ACC112 (cell line): Measurements from ENCODE around the gene AGBL1.

Source experiments
- H2AFZ ChIP-seq: fragments of 200-600 bp; sonication (generic); one replicate; pipeline ENCODE4 v1.6.0; 2017; ENCODE audit warnings: antibody characterized with exemption, low read length; ENCODE audit not compliant: unreplicated experiment
- H3K27ac ChIP-seq: fragments of 200-600 bp; sonication (generic); 2 replicates; pipeline ENCODE4 v1.5.1; 2014; ENCODE audit warnings: low read depth, mild to moderate bottlenecking, antibody characterized with exemption, low read length, moderate library complexity
- H3K27me3 ChIP-seq: fragments of 200-600 bp; sonication (generic); 2 replicates; pipeline ENCODE4 v1.6.1; 2014; ENCODE audit warnings: mild to moderate bottlenecking, antibody characterized with exemption, low read length, moderate library complexity, mixed read lengths; ENCODE audit not compliant: insufficient read depth
- H3K36me3 ChIP-seq: fragments of 200-600 bp; sonication (generic); 2 replicates; pipeline ENCODE4 v1.6.1; 2016; ENCODE audit warnings: mild to moderate bottlenecking, antibody characterized with exemption, low read length, moderate library complexity, mixed read lengths; ENCODE audit not compliant: insufficient read depth
- H3K4me1 ChIP-seq: fragments of 200-600 bp; sonication (generic); one replicate; pipeline ENCODE4 v1.6.1; 2016; ENCODE audit warnings: low read length, mixed read lengths; ENCODE audit not compliant: insufficient read depth, unreplicated experiment, control insufficient read depth
- H3K4me3 ChIP-seq: fragments of 200-600 bp; sonication (generic); 2 replicates; pipeline ENCODE4 v1.5.1; 2014; ENCODE audit warnings: mild to moderate bottlenecking, low read depth, low read length
- H3K79me2 ChIP-seq: fragments of 200-600 bp; sonication (generic); one replicate; pipeline ENCODE4 v1.6.0; 2016; ENCODE audit warnings: low read length; ENCODE audit not compliant: control insufficient read depth, unreplicated experiment, insufficient read depth

Gene AGBL1

DNA sequence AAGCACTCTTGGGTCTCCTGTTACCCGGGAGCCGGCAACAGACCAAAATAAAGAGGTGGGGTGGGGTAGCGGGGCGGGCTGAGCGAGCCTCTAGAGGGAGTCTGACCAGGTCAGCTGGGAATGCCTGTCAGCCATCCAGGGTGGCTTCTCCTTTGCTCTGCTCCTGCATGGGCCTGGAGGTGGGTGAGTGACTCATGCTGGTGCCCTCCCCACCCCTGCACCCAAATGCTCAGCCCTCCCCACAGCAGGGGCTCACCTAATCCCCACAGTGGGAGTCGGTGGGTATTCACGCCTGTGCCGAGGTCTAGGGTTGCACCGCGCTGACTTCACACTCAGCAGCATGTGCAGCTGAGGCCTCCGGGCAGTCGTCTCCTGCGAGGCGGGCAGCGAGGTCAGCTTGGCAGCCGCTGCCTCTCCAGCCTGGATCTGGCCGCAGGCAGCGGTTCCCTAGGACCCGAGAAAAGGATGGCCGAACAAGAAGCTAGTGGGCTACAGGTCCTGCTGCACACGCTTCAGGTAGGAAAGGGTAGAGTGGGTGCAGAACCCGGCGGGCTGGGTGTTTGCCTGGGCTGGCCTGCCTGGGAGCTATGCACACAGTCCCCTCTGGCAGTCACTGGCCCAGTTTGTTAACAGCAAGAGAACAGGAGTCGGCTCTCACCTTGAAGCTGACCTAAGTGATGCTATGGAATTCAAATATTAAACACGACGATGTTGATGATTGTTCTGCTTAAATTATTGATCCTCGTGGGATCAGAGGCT is at the start of gene AGBL1:
AGBL1 (plus strand) TSS at position 364 of the 759 bp plus-strand sequence.
- H3K27me3 ChIP-seq, result no peaks in the 10 kb centered on the region
- no peaks in the 10 kb centered on the region for H3K79me2 ChIP-seq
- no peak within 1 kb of the TSS for H2AFZ ChIP-seq

DNA sequence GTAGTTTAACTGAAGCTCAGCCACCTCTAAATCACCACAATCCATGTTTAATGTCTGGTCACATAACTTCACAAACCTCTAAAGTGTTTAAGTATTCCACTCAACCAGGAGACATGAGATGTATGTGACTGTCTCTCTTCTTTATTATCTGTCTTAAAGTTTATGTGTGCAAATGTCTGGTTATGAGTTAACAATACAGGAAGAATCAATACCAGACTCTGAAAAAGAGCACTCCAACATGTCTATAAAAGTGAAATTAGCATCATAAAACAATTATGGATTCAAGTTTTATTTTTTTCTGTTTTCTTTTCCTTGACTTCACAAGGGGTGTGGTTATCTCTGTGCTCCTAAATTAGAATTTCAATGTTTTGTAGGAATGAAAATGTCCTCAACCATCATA is 44.8 kb upstream of the AGBL1 start:
- H2AFZ ChIP-seq, result no peak overlapping the region
- no peak overlapping the region for H3K27ac ChIP-seq
- no peak overlapping the region for H3K4me3 ChIP-seq
- H3K27me3 ChIP-seq, result no peaks in the 10 kb centered on the region
- H3K36me3 ChIP-seq, result no peaks in the 10 kb centered on the region
- H3K79me2 ChIP-seq, result no peaks in the 10 kb centered on the region
- no peaks in the 10 kb centered on the region for H3K4me1 ChIP-seq

More for the DNA sequence above, at the start of gene AGBL1:
- no peak within 1 kb of the TSS for H3K27ac ChIP-seq
- H3K4me1 ChIP-seq, result no peaks in the 10 kb centered on the region
- no peak within 1 kb of the TSS for H3K4me3 ChIP-seq
- no peaks in the 10 kb centered on the region for H3K36me3 ChIP-seq

DNA sequence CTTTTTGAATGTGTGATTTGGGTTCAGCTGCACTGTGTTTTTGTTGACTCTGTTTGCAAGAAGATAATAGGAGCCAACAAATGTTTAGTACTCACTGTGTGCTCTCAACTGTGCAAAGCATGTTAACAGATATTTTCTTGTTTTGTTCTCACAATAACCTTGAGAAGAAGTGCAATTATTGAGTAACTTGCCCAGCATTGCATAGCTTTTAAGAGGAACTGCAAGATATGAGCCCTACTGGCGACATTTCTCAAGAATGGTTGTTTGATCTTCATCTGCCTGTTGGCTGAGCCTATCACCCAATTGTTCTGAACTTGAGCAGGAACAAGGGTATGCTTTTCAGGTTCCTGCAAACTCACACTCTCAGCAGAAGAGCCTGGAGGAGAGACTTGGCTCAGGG is 43.4 kb upstream of the AGBL1 start:
- H3K27me3 ChIP-seq, result no peaks in the 10 kb centered on the region
- no peak overlapping the region for H3K4me3 ChIP-seq
- no peak overlapping the region for H2AFZ ChIP-seq
- no peaks in the 10 kb centered on the region for H3K4me1 ChIP-seq
- no peak overlapping the region for H3K27ac ChIP-seq
- no peaks in the 10 kb centered on the region for H3K36me3 ChIP-seq
- H3K79me2 ChIP-seq, result no peaks in the 10 kb centered on the region

DNA sequence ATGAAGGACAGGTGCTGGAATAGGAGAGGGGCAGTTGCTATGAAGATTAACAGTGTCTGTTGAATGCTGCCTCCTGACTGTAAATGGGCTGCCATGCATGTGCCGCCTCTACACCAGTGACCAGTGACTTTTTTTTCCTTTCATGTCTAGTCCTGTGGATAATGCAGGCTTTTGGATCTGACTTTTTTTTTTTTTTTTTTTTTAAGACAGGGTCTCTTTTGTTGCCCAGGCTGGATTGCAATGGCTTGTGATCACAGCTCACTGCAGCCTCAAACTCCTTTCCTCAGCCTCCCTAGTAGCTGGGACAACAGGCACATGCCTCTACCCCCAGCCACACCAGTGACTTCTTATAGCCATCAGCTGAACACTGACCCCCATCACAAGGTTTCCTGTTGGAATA is 41.2 kb upstream of the AGBL1 start:
- Histone ChIP-seq H3K27me3 (no peaks in the 10 kb centered on the region), H2AFZ (no peak overlapping the region), H3K79me2 (no peaks in the 10 kb centered on the region), H3K4me1 (no peaks in the 10 kb centered on the region), H3K27ac (no peak overlapping the region), H3K4me3 (no peak overlapping the region), H3K36me3 (no peaks in the 10 kb centered on the region)

DNA sequence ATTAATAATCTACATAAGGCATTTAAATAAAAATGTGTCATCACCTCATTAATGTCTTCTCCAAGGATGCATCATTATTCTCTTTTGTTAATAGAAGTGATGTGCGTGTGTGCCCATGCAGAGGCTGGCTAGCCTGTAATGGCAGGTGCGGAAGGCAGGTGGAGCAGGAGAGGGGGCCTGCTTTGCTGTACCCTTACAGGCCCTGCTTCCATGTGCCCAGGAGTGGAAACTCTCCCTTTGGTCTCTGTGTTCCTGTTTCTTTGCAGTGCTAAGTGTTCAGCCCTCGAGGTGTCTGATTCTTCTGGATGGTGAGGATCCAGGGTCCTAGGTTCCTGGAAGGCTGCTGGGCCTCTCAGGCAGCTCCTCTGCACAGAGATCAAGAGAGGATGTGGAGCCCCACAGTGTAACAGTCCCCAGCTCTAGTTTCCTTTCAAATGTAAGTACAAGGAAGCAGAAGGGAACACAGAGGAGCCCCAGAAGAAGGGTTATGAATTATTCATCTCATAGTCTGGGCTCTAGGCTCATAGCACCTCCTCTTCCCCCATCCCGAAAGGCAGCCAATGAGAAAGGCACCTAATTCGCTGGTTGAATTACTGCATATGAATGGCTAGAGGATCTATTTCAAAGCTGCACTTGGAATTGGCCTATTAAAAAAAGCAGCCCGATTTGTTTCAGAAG is 39.2 kb upstream of the AGBL1 start:
- H3K4me3 ChIP-seq, result no peak overlapping the region
- no peaks in the 10 kb centered on the region for H3K36me3 ChIP-seq
- no peaks in the 10 kb centered on the region for H3K27me3 ChIP-seq
- no peaks in the 10 kb centered on the region for H3K79me2 ChIP-seq
- no peaks in the 10 kb centered on the region for H3K4me1 ChIP-seq
- no peak overlapping the region for H2AFZ ChIP-seq
- H3K27ac ChIP-seq, result no peak overlapping the region

DNA sequence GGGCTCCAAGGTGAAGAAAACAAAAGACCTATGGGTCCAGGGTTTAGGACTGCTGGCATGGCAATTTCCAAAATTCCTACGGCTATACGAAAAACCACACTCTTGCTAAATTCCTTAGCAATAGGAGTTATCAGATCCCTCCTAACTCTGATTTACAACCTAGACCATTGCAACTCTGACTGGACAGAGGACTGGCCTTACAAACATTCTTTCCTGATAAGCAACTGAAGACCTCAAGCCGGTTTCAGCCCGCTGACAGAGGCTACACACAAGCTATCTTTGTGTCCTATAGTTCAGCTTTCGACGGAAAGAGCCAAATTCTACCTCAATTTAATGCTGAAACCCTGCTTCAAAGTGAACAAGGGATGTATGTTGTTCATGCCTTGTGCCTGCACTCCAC is 38.3 kb upstream of the AGBL1 start:
- no peak overlapping the region for H3K27ac ChIP-seq
- no peaks in the 10 kb centered on the region for H3K27me3 ChIP-seq
- H3K79me2 ChIP-seq, result no peaks in the 10 kb centered on the region
- H3K4me3 ChIP-seq, result no peak overlapping the region
- no peaks in the 10 kb centered on the region for H3K4me1 ChIP-seq
- H2AFZ ChIP-seq, result no peak overlapping the region
- H3K36me3 ChIP-seq, result no peaks in the 10 kb centered on the region

DNA sequence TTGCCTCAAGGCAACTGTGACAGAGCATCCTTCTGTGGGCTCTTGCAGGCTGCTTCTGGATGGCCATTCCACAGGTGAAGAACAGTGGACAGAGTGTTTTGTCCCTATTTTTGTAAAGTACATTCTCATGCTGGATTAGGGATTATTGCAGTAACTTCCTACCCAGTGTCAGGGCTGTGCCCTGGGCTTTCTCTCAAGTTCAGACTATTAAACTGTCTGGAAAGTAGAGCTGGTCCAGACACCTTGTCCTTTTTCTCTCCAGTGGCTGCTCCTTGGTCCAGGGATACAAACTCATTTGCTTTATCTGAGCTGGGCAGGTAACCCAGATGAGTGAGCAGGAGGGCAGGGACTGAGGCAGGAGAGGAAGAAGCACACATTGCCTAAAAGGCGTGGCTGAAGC is 37.4 kb upstream of the AGBL1 start:
- H3K79me2 ChIP-seq, result no peaks in the 10 kb centered on the region
- no peaks in the 10 kb centered on the region for H3K27me3 ChIP-seq
- H3K4me1 ChIP-seq, result no peaks in the 10 kb centered on the region
- H3K4me3 ChIP-seq, result no peak overlapping the region
- H2AFZ ChIP-seq, result no peak overlapping the region
- H3K27ac ChIP-seq, result no peak overlapping the region
- no peaks in the 10 kb centered on the region for H3K36me3 ChIP-seq

DNA sequence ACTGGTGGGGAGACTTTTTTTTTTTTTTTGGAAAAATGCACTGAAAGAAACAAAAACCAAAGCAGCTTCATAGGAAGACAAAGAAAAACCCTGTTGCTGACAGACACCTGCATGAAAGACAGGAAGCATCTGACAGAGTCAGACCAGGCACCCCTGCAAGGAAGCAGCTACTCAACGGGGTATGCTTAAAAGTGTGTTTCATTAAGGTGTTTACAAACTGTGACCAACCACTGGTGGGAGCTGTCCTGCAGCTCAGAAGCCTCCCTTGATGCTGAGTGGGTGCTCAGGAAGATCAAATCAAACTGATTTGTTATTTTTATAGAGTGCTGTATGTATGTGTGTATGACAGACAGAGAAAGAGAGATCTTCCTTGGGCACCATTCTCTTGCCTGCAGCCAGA is 34.7 kb upstream of the AGBL1 start:
- no peak overlapping the region for H3K27ac ChIP-seq
- no peak overlapping the region for H2AFZ ChIP-seq
- no peaks in the 10 kb centered on the region for H3K27me3 ChIP-seq
- H3K36me3 ChIP-seq, result no peaks in the 10 kb centered on the region
- no peaks in the 10 kb centered on the region for H3K4me1 ChIP-seq
- H3K4me3 ChIP-seq, result no peak overlapping the region
- H3K79me2 ChIP-seq, result no peaks in the 10 kb centered on the region

DNA sequence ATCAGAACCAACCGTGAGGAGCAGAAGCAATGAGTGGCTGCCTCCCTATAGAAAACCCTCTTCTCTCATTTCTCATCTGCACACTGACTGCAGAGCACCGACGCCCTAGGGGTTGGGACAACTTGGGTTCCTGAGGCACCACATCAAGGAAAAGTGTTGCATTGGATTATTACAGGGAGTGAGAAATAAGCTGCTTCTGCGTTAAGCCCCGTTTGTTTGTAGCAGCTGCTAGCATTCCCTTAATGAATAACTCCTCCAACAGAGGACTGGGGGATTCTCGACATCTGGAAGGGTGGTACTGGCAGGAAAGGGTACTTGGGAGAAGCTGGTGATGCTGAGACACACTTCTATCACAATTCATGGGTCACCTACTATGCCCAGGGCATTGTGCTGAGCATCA is 25.3 kb upstream of the AGBL1 start:
- Histone ChIP-seq H3K79me2 (no peaks in the 10 kb centered on the region), H3K4me3 (no peak overlapping the region), H2AFZ (no peak overlapping the region), H3K27ac (no peak overlapping the region), H3K4me1 (no peaks in the 10 kb centered on the region), H3K36me3 (no peaks in the 10 kb centered on the region), H3K27me3 (no peaks in the 10 kb centered on the region)

DNA sequence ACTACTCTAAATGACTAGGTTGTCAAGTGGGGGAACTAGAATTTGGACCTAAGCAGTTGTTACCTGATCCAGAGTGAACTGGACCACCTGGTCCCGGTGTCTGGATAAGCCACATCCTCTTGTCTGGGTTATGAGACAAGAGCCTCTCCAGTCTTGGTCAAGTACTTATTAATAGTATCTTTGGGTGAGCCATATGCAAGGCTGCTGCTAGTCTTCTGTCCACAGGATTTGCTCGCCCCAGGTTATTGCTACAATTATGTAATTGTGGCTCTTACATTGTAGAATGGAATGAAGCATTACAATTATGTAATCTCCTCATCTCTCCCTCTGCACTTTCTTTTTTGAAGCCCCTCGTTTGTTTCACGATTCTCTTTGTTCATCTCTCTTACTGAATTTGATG is 24.0 kb upstream of the AGBL1 start:
- Histone ChIP-seq H3K36me3 (no peaks in the 10 kb centered on the region), H2AFZ (no peak overlapping the region), H3K27ac (no peak overlapping the region), H3K4me1 (no peaks in the 10 kb centered on the region), H3K79me2 (no peaks in the 10 kb centered on the region), H3K4me3 (no peak overlapping the region), H3K27me3 (no peaks in the 10 kb centered on the region)

DNA sequence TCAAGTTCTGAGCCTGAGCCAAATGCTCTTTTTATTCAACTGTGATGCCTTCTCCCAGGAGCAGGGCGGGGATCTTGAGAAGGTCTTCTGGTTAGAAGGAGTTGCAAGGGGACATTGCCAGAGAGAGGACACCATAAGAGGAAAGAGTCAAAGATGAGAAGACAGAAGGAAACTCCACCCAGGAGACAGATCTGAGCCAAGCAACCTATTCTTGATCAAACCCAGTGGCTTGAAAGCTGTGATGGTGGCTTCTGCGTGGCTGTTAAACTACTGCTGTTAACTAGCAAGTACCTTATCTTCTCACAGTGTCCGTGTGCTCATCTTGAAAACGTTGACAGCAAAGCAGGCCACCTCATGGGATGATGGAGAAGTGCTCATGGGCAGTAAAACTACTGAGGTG is 19.8 kb upstream of the AGBL1 start:
- no peaks in the 10 kb centered on the region for H3K79me2 ChIP-seq
- H3K27ac ChIP-seq, result no peak overlapping the region
- H3K4me1 ChIP-seq, result no peaks in the 10 kb centered on the region
- no peaks in the 10 kb centered on the region for H3K27me3 ChIP-seq
- H2AFZ ChIP-seq, result no peak overlapping the region
- H3K36me3 ChIP-seq, result no peaks in the 10 kb centered on the region
- no peak overlapping the region for H3K4me3 ChIP-seq
